ENCODE results near the gene KCP. TPM values are rescaled to one million over a fixed set of nuclear protein-coding genes. Genes with fewer than 3 reads are reported as not detected.

Gene KCP
- total and polyA plus RNA-seq, 2 experiments from 2014 or later: 0.76 to 1.1 TPM

GRCh38 chr7:128842674-128843641 lies 67.6 kb downstream of the KCP start:
- no peaks in the 10 kb centered on the region for H3K27me3 ChIP-seq (ENCODE audit: insufficient read depth)
- DNase-seq (ENCODE audit: low spot score): no peak
- H3K79me2 ChIP-seq (replicated peaks; ENCODE audit: insufficient read depth): no peaks in the 10 kb centered on the region
- H3F3A ChIP-seq (replicated peaks; ENCODE audit: low read depth): no peaks in the 10 kb centered on the region
- no peak for TF ChIP-seq CREB1 (CRISPR knock-in tag; IDR thresholded peaks at IDR 0.05; ENCODE audit: low read depth)
- TF ChIP-seq CTCF (conservative IDR thresholded peaks at IDR 0.05; ENCODE audit: low read depth in 2 of 2): no peak
- no peak for TF ChIP-seq EZH2phosphoT487 (IDR thresholded peaks at IDR 0.05; ENCODE audit: unreplicated experiment)
- TF ChIP-seq JUNB (IDR thresholded peaks at IDR 0.05; ENCODE audit: unreplicated experiment): no peak
- TF ChIP-seq STAT1 (IDR thresholded peaks at IDR 0.05; ENCODE audit: unreplicated experiment): no peak
- TF ChIP-seq ETS1 (IDR thresholded peaks at IDR 0.05): no peak
- TF ChIP-seq REST (IDR thresholded peaks at IDR 0.05; ENCODE audit: unreplicated experiment): no peak
- TF ChIP-seq, protein P1, sequence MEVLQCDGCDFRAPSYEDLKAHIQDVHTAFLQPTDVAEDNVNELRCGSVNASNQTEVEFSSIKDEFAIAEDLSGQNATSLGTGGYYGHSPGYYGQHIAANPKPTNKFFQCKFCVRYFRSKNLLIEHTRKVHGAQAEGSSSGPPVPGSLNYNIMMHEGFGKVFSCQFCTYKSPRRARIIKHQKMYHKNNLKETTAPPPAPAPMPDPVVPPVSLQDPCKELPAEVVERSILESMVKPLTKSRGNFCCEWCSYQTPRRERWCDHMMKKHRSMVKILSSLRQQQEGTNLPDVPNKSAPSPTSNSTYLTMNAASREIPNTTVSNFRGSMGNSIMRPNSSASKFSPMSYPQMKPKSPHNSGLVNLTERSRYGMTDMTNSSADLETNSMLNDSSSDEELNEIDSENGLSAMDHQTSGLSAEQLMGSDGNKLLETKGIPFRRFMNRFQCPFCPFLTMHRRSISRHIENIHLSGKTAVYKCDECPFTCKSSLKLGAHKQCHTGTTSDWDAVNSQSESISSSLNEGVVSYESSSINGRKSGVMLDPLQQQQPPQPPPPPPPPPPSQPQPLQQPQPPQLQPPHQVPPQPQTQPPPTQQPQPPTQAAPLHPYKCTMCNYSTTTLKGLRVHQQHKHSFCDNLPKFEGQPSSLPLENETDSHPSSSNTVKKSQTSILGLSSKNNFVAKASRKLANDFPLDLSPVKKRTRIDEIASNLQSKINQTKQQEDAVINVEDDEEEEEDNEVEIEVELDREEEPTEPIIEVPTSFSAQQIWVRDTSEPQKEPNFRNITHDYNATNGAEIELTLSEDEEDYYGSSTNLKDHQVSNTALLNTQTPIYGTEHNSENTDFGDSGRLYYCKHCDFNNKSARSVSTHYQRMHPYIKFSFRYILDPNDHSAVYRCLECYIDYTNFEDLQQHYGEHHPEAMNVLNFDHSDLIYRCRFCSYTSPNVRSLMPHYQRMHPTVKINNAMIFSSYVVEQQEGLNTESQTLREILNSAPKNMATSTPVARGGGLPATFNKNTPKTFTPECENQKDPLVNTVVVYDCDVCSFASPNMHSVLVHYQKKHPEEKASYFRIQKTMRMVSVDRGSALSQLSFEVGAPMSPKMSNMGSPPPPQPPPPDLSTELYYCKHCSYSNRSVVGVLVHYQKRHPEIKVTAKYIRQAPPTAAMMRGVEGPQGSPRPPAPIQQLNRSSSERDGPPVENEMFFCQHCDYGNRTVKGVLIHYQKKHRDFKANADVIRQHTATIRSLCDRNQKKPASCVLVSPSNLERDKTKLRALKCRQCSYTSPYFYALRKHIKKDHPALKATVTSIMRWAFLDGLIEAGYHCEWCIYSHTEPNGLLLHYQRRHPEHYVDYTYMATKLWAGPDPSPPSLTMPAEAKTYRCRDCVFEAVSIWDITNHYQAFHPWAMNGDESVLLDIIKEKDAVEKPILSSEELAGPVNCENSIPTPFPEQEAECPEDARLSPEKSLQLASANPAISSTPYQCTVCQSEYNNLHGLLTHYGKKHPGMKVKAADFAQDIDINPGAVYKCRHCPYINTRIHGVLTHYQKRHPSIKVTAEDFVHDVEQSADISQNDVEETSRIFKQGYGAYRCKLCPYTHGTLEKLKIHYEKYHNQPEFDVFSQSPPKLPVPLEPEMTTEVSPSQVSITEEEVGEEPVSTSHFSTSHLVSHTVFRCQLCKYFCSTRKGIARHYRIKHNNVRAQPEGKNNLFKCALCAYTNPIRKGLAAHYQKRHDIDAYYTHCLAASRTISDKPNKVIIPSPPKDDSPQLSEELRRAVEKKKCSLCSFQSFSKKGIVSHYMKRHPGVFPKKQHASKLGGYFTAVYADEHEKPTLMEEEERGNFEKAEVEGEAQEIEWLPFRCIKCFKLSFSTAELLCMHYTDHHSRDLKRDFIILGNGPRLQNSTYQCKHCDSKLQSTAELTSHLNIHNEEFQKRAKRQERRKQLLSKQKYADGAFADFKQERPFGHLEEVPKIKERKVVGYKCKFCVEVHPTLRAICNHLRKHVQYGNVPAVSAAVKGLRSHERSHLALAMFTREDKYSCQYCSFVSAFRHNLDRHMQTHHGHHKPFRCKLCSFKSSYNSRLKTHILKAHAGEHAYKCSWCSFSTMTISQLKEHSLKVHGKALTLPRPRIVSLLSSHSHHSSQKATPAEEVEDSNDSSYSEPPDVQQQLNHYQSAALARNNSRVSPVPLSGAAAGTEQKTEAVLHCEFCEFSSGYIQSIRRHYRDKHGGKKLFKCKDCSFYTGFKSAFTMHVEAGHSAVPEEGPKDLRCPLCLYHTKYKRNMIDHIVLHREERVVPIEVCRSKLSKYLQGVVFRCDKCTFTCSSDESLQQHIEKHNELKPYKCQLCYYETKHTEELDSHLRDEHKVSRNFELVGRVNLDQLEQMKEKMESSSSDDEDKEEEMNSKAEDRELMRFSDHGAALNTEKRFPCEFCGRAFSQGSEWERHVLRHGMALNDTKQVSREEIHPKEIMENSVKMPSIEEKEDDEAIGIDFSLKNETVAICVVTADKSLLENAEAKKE (CRISPR knock-in tag; IDR thresholded peaks at IDR 0.05): no peak
- TF ChIP-seq ZNF114 (CRISPR knock-in tag; IDR thresholded peaks at IDR 0.05): no peak
- no peak for TF ChIP-seq POLR2AphosphoS5 (IDR thresholded peaks at IDR 0.05; ENCODE audit: low read depth)
- TF ChIP-seq EZH2 (IDR thresholded peaks at IDR 0.05; ENCODE audit: low read depth, unreplicated experiment): no peak
- TF ChIP-seq ZNF331 (CRISPR knock-in tag; IDR thresholded peaks at IDR 0.05; ENCODE audit: low read depth): no peak
- TF ChIP-seq NANOG (IDR thresholded peaks at IDR 0.05; ENCODE audit: borderline replicate concordance): no peak
- H3K4me2 ChIP-seq: no peak overlapping the region
- peaks cover 9% of the 10 kb centered on the region for H3K27me3 Mint-ChIP-seq (ENCODE audit: insufficient read depth, low read depth, poor library complexity)
- H3K36me3 ChIP-seq (ENCODE audit: insufficient read depth): no peaks in the 10 kb centered on the region
- no peak overlapping the region for H2AFZ ChIP-seq
- no peak overlapping the region for H3K4me3 ChIP-seq
- H3K4me3 Mint-ChIP-seq: no peak overlapping the region
- H3K4me1 ChIP-seq (ENCODE audit: insufficient read depth): peaks cover 3% of the 10 kb centered on the region; the same call in 1 of the 2 replicates
- no peaks in the 10 kb centered on the region; the same call in 2 of the 3 replicates for H3K9me3 Mint-ChIP-seq
- H3K36me3 Mint-ChIP-seq (ENCODE audit: low read depth): no peaks in the 10 kb centered on the region; the same call in 2 of the 3 replicates
- H4K20me1 ChIP-seq (replicated peaks; ENCODE audit: insufficient read depth): no peaks in the 10 kb centered on the region
- H3K27ac ChIP-seq (ENCODE audit: low read depth): no peak overlapping the region
- H3K9me2 ChIP-seq (ENCODE audit: insufficient read depth): no peaks in the 10 kb centered on the region
- peaks cover 6% of the 10 kb centered on the region for H3K4me1 Mint-ChIP-seq
- no peak for ATAC-seq
- H3K27ac Mint-ChIP-seq: no peak overlapping the region
